Peyer's patch (tissue), 4 donors: ENCODE measurements around the gene GSTO1.

Experiments used
- CTCF ChIP-seq, 6 experiments: fragments of 450-650 bp in 4 of 6; fragments of 200-600 bp in 2 of 6; sonication (generic) in 1 of 6; IDR thresholded peaks; one replicate each; pipeline ENCODE4 v1.5.1; 2017 to 2019; ENCODE audit warnings: antibody characterized with exemption in 6 of 6, mild to moderate bottlenecking in 3 of 6, moderate library complexity in 1 of 6
- POLR2A ChIP-seq, 2 donors: fragments of 450-650 bp; IDR thresholded peaks; one replicate each; pipeline ENCODE4 v1.5.1; 2017; ENCODE audit warnings: antibody characterized with exemption in 2 of 2, mild to moderate bottlenecking in 2 of 2, moderate library complexity in 2 of 2

DNA sequence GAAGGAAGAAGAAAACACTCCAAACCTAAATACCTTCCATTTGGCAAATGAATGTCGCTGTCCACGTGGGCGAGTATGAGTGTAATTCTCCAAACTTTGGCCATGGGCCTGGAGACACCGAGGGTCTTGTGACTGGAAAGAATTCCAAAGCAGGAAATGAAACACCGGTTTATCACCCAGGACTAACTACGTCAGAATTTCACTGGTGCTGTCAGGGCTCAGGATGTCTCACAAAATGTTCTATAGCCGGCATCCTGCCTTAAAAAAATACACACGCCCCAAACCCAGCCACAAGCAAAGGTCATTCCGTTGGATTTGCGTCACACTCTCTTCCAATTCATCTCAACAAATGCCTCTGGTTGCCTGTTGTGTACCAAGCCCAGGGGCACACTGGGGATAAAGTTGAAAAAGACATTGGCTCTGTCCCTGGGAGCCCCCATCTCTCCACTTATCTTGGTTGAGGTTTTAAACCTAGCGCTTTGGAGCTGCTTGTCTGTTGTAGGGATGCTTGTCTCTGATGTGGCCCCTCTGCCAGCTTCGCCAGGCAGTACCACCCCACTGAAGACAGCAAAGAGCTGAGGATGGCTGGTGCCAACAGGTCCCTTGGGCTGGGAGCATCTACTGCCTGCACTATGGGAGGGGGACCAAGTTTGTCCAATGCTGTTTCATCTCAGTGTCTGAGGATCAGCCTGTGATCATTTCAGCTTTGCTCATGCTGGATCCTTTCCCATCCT lies 45.5 kb downstream of the GSTO1 start:
- TF ChIP-seq CTCF (IDR thresholded peaks at IDR 0.05) (no peak), POLR2A (IDR thresholded peaks at IDR 0.05) (no peak)
